GM13976 (cell line): ENCODE results near the gene SORCS3.

ENCODE experiments used
- DNase-seq: peaks from one replicate; pipeline ENCODE4 v3.0.0; 2012; ENCODE audit warnings: low spot score
- in situ Hi-C: fragments of 300-500 bp; cut with MboI; formaldehyde crosslinking; loops from one replicate; pipeline ENCODE4 v1.12.0; 2022; ENCODE audit warnings: low sequenced_read_pairs, mixed read lengths, inconsistent platforms; ENCODE audit not compliant: unreplicated experiment
- TF ChIP-seq, protein P1 (sequence below): IDR thresholded peaks from 2 replicates; pipeline ENCODE4 v1.5.1; 2012; ENCODE audit warnings: borderline replicate concordance, mild to moderate bottlenecking; ENCODE audit not compliant: insufficient read depth; ENCODE audit errors: extremely low read depth, missing control alignments, control extremely low read depth

SORCS3 gene

DNA sequence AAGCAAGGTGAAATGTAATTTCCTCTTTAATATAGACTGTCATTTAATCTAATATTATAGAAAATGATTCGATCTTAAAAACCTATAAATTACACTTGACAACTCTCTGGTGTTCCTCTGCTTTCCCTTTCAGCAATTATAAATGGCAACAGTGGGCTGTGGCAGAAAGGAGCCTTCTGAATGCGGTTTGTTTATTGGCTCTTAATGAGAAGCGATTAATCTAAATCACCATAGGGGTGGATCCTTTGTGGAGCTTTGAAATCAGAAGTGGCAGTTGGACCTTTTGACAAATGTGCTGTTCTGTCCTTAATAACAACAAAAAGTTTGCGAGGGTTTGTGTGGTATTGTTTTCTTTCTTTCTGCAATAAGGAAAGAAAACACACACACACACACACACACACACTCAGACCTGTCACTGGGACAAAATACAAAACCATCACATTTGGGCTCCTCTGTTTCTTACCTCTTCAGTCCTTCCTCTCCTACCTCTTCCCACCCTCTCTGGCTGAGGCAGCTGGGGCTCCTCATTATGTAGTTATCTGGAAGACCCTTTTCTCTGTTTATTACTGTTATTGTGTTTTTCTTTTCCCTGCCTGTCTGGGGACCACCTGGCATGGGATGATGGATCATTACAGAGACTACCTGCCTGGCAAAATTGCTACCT, 316.2 kb downstream of the SORCS3 start:
- DNase-seq: no peak
- TF ChIP-seq, protein P1, sequence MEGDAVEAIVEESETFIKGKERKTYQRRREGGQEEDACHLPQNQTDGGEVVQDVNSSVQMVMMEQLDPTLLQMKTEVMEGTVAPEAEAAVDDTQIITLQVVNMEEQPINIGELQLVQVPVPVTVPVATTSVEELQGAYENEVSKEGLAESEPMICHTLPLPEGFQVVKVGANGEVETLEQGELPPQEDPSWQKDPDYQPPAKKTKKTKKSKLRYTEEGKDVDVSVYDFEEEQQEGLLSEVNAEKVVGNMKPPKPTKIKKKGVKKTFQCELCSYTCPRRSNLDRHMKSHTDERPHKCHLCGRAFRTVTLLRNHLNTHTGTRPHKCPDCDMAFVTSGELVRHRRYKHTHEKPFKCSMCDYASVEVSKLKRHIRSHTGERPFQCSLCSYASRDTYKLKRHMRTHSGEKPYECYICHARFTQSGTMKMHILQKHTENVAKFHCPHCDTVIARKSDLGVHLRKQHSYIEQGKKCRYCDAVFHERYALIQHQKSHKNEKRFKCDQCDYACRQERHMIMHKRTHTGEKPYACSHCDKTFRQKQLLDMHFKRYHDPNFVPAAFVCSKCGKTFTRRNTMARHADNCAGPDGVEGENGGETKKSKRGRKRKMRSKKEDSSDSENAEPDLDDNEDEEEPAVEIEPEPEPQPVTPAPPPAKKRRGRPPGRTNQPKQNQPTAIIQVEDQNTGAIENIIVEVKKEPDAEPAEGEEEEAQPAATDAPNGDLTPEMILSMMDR: no peak
- in situ Hi-C loops: no loop called here

- DNase-seq: no peak
- TF ChIP-seq, protein P1: no peak
- in situ Hi-C loops: no loop called here
These were observed 325.6 kb downstream of the SORCS3 start for GRCh38 chr10:104966563-104967297.

- TF ChIP-seq, protein P1: no peak
- DNase-seq: no peak
- in situ Hi-C loops: no loop called here
These were observed 339.3 kb downstream of the SORCS3 start for GRCh38 chr10:104980368-104980767.

GRCh38 chr10:104981995-104982394, 340.9 kb downstream of the SORCS3 start:
- TF ChIP-seq, protein P1: no peak
- in situ Hi-C loops: no loop called here
- no peak for DNase-seq

- DNase-seq: no peak
- TF ChIP-seq, protein P1: no peak
- in situ Hi-C loops: no loop called here
These were observed 347.6 kb downstream of the SORCS3 start for GRCh38 chr10:104988686-104989085.

DNA sequence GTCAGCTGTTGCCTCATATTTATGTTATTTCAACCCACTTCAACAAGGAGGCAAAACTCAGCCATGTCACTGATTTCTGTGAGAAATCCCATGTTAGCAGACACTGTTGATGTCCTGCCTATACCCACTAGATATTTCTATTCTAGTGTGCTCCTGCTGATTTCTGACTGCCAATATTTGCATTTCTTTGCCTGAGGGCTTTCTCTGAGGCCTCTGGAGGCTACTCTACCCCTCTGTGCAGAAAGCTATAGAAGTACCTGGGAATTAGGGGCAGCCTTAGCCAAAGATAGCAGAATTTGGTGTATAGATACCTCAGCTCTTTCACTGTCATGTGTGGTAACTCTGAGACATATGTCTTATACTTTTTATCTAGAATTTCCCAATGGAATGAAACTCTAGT, 348.8 kb downstream of the SORCS3 start:
- no peak for DNase-seq
- TF ChIP-seq, protein P1: no peak
- in situ Hi-C loops: no loop called here
